GM18517 (cell line): Measurements from ENCODE around the gene RET.
"Not testable (repeated sequence)": the region's sequence is repeated elsewhere in the genome, so short reads cannot be mapped to it uniquely, and the experiment has no call there.

Experiments used
- ATAC-seq: cut with Tn5 transposase; IDR thresholded peaks from one replicate; pipeline ENCODE4 v1.9.1; 2021; ENCODE audit warnings: mild to moderate bottlenecking, moderate library complexity; ENCODE audit not compliant: unreplicated experiment

The RET gene

DNA sequence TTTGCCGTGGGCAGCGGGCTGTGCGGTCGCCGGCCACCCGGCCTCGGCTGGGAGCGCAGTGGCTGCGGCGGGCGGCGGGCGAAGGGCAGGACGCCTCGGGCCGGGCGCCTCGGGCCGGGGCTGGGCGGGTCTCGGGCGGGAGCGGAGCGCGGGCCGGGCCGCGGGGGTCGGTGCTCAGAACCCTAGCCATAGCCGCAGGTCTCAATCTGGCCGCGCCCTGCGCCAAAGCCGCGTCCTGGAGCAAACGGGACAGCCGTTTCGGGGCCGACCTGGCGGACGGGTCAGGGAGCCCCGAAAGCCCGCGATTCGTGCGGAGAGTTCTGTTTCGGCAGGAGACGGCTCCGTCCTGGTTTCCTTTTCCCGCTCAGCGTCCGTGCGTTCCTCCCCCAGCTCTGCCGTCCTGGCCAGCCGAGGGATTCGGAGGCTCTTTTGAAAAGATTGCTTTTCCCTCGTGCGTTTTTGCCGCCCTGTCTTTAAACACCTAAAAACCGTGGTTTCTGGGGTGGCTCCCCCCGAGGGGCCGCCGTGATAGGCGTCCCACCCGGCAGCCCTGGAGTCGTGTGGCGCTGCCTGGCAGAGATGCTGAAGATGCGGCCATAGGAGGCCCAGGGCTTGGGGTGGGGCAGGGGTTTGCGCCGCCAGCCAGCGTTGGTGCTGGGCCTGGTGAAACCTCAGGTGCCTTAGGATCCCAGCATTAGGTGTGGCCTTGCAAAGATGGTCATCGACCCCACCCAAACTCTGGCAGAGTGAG lies 727 bp downstream of the RET start:
- no peak for ATAC-seq

DNA sequence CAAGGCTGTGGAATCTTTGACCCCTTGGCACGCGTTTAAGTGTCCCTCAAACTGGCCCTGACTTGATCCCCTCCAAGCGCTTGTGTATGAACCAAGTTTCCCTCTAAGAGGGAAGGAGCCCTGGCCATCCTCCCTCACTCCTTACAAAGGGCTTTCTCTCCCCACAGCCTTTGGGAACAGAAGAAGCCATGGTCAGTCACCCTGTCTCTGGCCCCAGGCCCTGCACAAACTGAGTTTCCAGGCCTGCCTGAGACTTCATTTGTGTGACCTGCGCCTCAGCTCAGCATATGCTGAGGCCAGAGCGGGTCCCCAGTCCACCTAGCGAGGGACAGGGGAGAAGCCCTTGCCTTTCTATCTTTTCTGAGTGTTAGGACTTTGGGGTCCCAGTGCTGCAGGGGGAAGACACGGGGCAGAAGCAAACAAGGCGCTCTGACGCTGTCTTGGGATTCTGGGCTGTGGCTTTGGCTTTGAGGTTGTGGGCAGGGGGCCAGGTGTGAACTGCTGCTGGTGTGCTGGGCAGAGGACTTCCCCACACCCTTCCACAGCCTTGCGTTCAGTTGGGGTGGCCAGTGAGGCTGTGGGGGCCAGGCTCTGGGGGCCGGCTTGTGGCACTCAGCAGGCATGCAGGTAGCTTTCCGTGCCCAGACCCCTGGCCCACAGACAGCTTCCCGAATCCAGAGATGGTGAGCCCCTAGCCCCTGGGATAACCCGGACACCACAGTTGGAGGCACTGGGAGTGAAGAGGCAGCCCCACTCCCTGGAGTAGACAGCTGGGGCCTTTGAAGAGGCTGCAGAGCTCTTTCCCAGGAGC lies 1.5 kb downstream of the RET start:
- no peak for ATAC-seq

DNA sequence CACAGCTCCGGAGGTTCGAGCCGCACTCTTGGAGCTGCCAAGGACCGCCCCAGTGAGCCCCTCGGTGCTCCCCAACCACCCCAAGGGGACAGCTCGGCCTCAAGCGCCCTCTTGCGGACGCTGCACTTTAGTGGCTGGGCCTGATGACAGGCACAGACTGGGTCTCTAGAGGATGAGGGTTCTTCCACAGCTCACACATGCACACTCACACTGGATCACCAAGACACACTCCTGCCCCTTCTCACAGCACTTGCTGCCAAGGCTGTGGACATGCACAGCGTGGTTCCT lies 2.1 kb downstream of the RET start:
- no peak for ATAC-seq

DNA sequence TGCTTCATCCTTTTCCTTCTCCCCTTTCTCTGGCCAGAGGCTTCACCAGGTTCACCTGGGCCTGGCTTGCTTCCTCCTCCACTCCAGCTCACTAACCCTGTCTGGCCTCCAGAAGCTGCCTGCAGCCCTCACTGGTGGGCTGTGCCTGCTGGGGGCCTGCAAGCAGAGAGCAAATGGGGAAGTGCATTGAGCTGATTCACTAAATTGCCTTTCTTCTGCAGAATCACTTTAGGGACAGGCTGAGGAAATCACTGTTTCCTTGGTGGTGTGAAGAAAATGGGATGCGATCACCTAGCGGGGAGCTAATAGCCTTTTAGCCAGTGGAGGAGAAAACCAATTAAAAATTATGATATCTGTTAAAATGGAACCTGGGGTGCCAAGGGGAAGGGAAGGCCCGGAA lies 3.0 kb downstream of the RET start:
- ATAC-seq = no peak

GRCh38 chr10:43082087-43082486 lies 5.2 kb downstream of the RET start:
- no peak for ATAC-seq

- no peak for ATAC-seq
Measured at GRCh38 chr10:43082746-43083145, 5.9 kb downstream of the RET start.

DNA sequence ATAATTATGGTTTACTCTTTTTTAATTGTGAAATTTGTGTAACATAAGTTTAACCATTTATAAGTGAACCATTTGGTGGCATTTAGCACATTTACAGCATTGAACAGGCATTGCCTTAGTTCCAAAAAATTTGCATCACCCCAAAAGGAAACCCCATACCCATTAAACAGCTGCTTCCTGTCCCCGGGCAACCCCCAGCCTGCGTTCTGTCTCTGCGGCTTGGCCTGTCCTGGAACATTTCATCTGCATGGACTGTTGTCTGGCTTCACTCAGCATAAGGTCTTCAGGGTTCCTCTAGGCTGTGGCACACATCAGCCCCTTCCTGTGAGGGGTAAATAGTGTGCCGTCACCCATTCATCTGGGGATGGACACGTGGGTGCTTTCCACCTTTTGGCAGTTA lies 6.9 kb downstream of the RET start:
- no peak for ATAC-seq

GRCh38 chr10:43084812-43085211 lies 7.9 kb downstream of the RET start:
- ATAC-seq = no peak

DNA sequence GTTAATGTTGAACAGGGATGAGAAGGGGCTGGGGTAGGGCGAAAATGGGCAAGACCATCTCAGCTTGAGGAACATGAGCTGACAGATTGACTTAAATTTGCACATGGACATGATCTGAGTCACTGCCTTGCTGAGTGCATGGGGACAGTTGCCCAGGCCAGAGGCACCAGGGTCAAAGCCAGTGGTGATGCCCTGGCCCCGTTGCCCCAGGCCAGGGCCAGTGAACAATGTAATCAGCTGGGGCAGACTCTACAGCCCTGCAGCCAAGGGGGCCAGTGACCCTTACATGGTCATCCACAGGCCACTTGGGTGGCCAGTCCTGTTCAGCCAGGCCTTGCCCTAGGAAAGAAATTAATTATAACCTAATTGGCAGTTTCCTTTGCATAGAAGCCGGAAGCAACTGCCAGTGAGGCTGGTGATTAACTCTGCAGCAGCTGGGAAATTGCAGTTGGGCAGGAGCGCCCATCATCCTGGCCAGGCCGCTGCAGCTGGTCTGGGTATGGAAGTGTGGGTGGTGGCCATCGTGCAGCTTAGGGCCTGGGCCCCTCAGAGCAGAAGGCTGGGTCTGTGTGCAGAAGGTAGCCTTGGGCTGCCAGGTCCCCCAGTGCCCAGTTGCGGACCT lies 9.6 kb downstream of the RET start:
- ATAC-seq = no peak

DNA sequence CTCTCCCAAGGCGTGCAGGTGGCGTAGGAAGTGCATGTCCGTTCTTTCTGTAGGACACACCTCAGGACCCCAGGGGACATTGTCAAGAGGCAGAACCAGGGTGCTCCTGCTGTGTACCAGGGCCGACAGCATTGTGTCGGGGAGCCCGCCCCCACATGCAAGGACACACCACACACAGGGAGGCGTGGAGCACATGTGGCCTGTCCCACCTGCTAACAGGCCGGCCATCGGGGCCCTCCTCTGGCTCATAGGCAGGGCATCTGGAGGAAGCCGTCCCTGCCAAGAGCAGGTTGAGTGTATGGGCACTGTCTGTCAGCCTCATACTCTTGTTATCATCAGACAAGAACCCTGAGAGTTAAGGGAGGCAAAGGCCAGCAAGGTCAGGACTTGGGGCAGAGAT lies 12.7 kb downstream of the RET start:
- ATAC-seq = no peak

DNA sequence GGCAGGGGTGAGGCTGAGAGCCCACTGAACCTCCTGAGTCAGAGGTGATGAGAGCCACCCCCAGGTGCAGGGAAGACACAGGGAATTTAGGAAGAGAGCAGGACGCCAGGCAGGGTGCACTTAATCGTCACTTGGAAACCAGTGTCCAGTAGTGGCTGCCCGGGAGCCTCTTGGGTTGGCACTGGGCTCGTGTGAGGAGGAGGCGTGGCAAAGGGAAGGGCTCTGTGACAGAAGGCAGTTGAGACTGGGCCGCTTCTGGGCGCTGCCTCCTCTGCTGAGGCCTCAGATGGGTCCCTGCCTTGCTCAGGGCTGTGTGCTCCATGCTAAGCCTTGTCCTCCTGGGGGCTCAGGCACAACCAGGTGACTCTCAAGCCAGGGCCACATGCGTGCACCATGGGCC lies 13.3 kb downstream of the RET start:
- no peak for ATAC-seq

DNA sequence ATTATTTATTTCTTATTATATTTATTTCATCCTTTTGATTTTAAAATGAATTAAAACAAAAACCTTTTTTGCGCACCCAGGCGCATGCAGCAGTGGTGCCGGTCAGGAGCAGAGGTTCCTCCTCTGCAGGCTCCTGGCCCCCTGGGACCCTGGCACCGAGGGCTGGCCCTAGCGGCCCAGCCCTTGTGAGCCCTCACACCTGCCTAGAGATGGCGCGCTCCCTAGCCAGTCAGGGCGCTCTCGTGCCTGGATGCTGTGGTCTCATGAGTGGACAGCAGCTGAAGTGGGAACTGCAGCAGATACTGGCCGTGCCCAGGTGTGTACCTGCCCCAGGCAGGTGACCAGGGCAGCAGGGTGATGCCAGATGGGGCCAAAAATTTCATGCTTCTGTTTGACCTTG lies 13.8 kb downstream of the RET start:
- no peak for ATAC-seq

- ATAC-seq = no peak
Measured at GRCh38 chr10:43091846-43092245, 15.0 kb downstream of the RET start.

DNA sequence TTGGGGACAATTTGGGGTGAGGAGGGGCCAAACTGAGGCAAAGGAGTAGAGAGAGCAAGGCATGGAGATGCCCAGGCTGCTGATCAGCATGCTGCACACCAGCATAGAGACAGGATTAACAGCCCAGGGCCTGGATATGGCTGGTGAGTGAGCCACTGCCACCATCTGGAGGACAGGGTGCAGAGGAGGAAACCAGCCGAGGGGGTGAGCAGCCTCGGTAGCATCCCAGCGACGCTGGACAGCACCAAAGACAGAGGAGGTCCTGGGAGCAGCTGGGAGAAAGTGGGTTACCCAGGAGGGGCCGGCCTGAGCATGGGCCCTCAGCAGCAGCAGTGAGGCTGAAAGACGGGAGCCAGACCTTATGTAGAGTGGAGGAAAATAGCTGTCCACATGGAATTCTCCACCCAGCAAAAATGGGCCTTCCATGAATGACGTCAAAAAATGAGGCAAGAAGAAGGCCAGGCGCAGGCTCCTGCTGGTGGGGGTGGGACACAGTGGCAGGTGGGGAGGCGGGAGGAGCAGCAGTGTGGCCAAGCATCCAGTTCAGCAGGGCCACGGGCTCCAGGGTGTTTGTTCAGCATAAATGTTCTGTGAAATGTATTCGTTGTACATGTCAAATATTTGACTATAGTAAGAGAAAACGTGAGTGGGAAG lies 16.7 kb downstream of the RET start:
- no peak for ATAC-seq

DNA sequence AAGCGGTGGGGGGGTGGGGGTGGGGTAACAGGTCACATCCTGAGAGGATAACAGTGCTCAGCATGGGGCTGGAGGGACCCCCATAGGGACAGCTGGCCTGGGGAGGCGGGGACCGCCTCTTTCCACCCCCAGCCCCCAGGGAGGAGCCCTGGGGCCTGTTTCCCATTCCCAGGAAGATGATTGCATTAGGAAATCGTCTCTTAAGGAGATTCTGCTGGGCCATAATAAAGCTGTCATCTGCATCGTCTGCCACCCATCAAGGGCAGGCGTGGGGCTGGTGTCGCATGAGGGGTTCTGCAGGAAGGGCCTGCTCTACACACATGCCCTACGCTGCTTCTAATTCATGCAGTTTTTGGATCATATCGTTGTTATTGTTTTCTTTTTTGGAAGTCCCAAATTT lies 17.2 kb downstream of the RET start:
- ATAC-seq = no peak

DNA sequence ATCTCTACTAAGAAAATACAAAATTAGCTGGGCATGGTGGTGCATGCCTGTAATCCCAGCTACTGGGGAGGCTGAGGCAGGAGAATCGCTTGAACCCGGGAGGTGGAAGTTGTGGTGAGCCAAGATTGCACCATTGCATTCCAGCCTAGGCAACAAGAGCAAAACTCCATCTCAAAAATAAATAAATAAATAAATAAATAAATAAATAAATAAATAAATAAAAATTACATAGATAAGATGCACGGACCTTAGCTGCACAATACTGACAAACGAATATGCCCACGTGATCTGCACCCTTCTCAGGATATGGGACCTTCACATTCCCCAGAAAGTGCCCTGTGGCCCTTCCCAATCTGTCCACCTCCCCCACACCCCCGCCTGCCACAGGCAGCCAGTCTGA lies 22.5 kb downstream of the RET start:
- ATAC-seq = not testable (repeated sequence)

DNA sequence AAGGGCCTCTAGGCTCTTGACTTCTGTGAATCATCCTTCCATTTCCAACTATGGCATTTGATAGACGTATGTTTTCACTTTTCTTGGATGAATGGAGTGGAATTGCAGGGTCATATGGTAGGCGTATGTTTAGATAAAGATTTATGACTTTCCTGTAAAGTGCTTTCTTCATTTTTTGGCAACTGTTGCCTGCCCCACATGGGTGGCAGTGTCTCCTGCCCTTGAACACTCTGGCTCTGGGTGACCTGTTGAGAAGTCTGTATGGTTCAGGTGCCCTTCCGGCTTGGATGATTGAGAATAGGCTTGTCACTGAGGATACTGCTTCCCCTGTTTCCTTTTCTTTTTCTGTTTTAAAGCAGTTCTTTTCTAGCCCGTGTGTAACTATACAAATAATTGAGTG lies 23.1 kb downstream of the RET start:
- no peak for ATAC-seq

DNA sequence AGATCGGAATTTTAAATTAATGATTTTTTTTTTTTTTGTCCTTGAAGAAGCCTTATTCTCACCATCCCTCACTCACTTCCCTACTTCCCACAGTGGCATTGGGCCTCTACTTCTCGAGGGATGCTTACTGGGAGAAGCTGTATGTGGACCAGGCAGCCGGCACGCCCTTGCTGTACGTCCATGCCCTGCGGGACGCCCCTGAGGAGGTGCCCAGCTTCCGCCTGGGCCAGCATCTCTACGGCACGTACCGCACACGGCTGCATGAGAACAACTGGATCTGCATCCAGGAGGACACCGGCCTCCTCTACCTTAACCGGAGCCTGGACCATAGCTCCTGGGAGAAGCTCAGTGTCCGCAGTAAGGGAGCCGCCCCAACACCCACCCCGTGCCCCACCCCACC lies 23.5 kb downstream of the RET start:
- no peak for ATAC-seq

DNA sequence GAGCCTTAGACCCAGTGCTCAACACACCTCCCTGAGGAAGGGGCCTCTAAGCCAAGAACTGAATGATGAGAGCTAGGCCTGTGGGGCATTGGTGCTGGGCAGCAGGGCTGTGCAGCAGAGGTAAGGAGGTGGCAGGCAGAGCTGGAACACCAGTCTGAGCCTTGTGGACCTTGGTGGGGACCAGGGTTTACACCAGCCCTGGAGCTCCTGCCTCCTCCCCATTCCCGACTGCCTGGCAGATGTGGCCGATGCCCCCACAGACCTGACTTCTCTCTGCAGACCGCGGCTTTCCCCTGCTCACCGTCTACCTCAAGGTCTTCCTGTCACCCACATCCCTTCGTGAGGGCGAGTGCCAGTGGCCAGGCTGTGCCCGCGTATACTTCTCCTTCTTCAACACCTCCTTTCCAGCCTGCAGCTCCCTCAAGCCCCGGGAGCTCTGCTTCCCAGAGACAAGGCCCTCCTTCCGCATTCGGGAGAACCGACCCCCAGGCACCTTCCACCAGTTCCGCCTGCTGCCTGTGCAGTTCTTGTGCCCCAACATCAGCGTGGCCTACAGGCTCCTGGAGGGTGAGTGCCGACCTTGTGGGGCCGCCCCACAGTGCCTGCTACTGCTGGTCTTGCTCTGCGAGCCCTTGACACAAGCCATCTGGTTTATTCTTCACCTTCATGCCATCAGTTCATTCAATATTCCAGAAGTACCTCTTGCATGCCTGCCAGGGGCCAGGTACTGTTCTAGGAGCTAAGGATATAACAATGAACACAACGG lies 25.4 kb downstream of the RET start:
- no peak for ATAC-seq

GRCh38 chr10:43105102-43105955 lies 28.5 kb downstream of the RET start:
- ATAC-seq = peak; percentile 81
